Right renal cortex interstitium (tissue), 3 donors: ENCODE results near the gene ITPK1. TPM values are rescaled to one million over a fixed set of nuclear protein-coding genes. Genes with fewer than 3 reads are reported as not detected.

Experiments
- DNase-seq, 3 donors: peaks; one replicate each; pipeline ENCODE4 v3.0.0-alpha.2; 2013; ENCODE audit warnings: low read depth in 3 of 3, low spot score in 2 of 3
- polyA plus RNA-seq, 3 donors: library from polyadenylated mRNA; unstranded; fragments of 120-200 nt; gene quantifications; one replicate each; pipeline ENCODE4 v1.2.1, GENCODE V29; 2013; ENCODE audit not compliant: insufficient read length in 3 of 3

The ITPK1 gene
- polyA plus RNA-seq, 3 donors: 28.5 to 33.7 (median 29.7) TPM

DNA sequence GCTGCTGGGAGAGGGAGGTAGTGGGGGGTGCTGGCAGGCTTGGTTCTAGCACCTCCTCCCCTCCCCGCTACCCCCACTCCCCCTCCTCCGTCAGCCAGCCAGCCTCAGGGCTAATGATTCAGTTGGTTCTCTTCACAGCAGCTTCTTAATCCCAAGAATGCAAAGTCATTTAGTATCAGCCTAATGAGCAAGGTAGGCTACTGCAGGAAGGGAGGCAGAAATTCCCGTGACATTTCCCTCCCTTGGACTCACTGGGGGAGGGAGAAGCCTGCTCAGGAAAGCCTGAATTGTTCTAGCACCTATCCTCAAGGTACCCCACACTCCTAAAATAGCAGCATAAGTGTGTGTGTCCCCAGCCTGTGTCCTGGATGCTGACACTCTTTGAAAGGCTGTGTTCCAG is 29.8 kb downstream of the ITPK1 start:
- DNase-seq: no peak

DNA sequence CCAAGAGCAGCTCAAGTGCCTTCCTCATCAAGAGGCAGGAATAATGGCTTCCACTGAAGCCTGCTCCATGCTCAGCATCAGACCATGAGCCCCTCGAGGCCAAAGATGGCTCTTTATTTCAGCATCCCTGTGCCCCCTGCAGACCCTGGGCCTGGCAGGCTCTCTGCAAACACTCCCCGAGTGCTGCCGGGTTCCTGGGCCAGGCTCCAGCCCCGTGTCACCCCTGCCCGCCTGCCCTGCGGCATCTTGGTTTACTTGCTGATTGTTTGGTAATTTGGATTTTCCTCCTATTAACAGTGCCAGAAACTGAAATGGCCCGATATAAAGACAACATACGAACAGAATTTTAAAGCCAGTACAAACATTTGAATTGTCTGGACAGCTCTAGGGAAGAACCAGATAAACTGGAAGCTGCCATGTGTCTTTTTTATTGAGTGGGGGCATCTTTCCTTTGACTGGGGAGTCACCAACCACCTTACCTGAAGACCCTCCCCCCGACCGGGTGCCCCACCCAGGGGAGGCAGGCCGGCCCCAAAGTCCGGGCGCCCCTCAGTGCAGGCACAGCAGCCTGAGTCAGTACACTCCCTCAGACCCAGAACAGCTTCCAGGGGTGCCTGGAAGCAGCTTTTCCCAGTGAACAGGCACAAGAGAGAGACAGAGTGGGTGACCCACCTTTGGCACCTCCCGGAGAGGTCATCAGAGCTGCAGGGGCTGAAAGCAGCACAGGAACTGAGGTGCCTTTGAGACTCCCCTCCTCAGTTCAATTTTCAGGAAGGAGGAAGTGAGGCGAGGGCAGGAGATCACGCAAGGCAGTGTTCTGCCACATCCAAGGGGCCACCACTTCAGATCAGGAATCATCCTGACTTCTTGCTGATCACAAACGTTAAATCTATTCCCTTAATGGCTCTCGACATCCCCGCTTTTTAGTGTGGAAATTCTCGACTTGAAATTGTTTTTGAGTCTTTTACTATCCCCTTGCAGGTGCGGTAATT is 30.6 kb downstream of the ITPK1 start:
- DNase-seq: no peak

DNA sequence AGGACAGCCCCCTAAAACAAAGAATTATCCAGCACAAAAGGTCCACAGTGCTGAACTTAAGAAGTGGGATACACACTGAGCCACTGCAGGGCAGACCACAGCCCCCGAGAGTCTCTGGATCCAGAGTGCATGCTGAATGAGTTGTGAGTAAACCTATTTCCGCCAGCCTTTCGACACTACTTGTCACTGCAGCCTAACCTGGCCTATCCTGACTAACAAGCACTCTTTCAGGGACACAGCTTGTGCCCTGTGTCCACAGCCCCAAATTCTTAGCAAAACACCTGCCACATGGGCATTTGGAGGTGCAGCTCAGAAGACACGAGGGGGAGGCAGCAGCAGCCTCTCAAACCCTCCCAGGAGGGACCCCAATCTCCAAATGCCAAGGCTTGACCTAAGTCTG is 31.3 kb downstream of the ITPK1 start:
- DNase-seq: no peak

DNA sequence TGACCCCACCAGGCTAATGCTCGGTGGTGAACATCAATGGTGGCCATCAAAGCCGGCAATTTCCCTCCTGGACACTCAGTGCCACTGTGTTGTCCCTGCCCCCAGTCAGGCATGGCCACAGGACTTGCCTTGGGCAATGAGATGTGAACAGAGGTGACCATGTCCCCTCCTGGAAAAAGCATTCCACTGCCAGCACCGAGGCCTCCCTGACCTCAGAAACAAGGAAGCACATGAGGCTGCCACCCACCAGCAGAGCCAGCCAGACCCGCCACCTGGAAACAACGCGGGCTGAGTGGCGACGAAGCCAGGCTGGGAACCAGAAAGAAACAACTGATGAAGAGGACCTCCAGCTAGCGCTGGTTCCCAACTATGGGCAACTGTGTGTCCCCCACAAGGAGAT is 31.8 kb downstream of the ITPK1 start:
- DNase-seq: no peak

DNA sequence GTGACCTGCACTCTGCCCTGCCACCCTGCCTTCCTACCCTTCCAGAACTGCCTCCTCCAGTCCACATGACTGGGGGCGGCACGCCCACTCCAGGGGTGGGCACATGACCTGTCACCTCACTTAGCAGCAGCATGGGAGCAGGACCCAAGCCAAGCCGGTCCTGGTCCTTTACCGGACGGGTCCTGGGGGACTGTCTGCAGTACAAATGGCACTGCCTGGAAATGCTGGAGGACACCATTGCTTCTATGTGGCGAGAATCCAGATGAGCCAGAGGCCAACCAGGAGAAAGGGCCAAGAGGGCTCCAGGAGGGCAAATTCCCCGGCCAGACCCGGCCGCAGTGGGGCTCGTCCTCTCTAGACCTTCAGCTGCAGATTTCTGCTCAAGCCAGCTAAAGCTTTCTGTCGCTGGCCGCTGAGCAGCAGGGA is 33.1 kb downstream of the ITPK1 start:
- DNase-seq: no peak

DNA sequence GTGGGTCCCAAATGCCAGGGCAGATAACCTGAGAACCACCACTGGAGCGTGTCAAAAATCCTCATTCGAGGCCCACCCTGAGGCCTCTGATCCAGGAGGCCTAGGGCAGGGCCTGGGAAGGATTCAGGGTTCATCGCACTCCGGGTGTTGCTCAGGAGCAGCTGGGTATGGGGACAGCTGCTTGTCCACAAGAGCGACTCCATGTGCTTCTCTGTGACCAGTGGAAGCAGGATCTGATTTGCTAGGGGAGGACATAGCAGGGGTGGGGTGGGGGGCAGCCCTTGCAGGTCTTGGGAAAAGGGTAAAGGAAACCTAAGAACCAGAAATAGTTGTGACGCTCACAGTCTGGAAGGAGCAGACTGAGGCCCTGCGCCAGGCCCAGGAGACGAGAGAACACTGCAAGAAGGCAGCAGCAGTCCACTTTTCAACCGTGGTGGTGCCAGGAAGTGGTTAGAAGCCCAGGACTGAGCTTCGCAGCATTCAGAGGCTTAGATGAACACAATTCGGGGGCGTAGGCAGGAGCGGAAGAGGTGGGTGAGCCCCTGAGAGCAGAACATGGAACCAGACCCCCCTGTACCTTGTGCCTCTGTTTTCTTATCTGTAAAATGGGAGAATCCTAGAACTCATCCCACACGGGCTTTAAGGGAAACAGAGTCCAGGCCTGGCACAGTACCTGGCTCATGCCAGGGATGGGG is 33.7 kb downstream of the ITPK1 start:
- DNase-seq: no peak

DNA sequence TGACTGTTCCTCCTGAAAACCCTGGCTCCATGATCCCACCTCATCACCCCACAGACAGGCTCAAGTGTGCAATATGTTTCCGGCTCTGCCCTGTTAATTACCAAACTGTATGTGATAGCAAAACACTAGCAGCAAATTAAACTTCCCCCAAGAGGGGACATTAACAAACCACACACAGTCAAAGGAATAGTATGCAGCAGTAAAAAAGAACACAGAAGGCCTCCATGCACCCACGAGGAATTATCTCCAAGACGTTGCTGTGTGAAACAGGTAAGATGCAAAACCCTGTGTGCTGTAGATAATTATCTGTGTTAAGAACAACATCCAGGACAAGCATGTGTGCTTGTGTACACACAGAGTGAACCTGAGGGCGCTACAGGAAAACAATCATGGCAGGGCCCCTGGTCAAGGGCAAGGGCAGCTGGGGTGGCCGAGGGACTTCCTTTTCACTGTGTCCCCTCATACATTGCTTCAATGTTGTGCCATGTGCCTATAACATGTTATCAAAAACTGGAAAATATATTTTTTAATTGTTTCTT is 35.8 kb downstream of the ITPK1 start:
- DNase-seq: no peak

DNA sequence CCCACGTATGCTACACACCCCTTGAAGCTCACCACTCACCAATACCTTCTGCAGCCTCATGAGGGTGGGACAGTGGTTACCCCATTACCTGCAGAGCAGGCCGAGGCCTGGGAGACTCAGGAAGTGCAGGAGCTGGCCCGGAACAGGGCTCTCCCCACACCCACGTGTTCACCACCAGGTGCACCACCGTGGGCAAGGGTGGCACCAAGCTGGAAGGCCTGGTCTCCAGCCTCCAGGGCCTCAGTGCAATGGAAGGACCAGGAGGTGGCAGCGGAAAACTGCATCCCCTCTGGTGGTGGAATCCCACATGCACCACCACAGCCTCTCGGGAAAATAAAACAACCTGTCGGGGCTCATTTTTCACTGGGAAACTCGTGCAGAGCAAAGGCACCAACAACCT is 36.4 kb downstream of the ITPK1 start:
- DNase-seq: no peak

DNA sequence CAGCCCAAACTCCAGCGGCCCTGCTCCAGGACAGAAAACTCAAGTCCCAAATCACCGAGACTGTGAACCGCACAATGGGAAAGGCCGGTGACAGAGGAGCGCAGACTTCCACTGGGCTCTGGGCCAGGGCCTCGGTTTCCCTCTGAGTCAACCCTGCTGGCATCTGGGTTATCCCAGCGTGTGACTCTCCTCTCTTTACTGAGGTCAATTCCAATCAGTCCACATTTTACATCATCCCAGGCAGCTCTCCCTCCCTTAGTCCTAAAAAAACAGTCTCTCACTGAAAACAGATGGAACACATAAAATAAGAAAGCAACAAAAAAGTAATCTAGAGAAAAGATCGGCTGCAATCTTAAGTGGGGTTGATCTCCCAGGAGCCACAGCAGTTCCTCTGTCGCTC is 36.9 kb downstream of the ITPK1 start:
- no peak for DNase-seq

DNA sequence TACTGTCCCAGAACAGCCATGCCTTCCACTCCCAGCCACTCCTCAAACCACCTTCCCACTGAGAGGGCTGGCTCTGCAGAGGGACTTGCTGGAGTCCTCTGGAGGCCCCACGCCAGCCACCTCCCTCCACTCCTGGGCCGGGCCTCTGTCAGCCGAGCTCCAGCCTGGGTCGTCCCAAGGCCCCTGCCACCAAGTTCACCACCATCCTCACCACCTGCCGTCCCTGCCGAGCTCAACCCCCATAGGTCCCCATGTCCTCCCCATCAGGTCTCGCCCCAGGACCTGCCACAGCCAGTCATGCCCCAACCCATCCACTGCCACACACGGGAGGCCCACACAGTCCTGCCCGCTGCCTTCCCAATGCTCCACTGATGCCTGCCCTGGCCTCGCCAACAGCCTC is 39.0 kb downstream of the ITPK1 start:
- no peak for DNase-seq

DNA sequence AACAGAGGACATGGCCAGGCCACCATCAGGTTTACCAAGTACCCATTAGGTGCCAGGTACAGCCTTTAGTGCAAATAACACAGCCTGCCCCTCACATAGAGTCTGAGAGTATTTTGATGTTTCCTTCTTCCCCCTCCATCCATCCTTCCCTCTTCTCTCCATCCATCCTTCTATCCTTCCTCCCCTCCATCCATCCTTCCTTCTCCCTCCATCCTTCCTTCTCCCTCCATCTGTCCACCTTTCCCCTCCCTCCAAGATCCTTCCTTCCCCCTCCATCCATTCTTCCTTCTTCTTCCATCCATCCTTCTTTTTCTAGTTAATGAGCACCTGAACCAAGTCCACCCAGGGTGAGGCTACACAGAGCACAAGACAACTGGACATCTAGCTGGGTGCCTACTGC is 39.8 kb downstream of the ITPK1 start:
- DNase-seq: no peak

DNA sequence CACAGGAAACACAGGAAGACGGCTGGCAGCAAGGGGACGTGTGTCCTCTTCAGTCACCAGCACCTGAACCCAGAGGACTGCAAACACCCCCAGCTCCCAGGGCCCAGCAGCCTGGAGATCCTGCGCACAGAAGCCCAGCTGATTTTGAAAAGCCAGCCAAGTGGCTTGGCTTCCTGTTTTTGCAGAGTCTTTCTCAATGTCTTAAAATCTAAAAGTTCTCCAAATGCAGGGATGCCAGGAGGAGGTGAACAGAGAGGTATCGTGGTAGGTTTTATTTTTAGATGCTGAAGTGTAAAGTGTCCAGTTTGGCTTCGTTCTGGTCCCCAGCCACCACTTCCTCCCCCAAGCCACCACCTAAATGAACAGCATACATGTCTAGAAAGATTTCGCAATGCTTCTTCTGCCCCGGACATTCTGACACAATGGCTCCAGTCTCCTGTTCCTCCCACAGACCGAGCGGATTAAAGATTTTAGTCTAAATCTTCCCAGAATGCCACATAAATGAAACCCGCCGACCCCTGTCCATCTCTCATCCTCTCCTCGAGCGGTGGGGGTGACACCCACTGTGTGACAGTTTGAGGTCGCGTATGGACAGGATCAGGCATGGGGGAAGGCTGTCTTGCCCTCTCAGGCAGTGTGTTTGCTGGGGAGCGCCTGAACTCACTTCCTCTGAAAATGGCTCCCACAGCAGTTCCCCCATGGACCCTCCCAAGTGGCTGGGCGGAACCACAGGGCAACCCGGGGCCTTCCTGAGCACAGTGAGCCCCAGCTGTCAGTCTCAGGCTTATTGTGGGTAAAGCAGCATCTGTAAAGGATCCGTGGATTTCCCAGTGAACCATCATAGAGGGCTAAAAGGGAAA is 41.6 kb downstream of the ITPK1 start:
- DNase-seq: no peak

DNA sequence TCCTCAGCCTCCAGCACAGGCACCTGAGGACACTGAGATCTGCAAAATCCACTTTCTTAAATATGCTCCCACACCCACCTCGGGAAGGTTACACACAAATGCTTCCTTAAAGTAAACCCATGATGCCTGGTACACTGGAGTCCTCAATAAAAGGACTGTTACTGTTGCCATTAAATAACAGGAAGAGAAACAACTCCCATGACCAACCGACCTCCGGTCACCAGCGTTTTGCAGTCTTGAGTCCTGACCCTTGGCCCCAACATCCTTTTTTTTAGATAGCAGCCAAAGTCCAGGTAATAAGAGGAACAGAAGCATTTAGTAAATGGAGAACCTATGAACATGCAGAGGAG is 42.4 kb downstream of the ITPK1 start:
- no peak for DNase-seq

DNA sequence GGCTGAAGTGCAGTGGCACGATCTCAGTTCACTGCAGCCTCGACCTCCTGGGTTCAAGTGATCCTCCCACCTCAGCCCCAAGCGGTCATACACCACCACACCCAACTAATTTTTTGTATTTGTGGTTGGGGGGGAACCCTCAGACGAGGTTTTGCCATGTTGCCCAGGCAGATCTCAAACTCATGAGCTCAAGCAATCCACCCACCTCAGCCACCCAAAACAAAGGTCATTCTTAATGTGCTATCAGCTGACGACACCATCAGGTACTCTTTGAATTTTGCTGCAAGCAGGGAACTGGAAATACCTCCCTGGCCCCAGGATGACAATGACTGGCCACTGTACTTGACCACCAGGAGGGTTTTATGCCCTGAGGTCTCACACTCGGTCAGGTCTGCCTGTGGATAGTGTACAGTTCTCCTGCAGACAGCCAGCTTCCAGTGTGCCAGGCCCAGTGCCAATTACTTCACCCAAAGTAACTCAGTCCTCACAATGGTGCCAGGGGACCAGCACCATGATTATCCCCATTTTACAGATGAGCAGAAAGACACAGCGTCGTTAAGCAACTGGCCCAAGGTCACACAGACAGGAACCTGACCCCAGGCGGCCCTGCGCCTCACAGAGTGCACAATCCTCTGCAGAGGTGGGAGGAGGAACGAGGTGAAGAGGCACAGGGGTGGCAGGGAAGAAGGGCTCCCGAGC is 42.9 kb downstream of the ITPK1 start:
- no peak for DNase-seq

DNA sequence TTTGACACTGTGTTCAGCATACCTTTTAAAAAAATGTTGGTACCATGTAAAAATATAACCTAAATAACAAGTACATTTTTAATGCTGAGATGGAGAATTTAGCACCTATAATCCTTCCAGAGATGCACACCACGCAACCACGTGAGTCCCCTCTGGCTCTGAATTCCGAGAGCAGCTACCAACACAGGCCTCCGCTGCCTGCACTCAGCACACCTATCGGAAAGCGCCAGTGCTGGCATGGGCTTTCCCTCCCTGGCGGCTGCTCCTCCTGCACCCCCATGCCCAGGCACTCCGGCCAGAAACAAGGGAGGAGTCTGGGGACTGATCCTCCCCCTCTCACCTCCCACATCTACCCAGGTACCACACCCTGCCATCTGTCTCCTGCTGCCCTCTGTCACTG is 47.0 kb downstream of the ITPK1 start:
- no peak for DNase-seq

DNA sequence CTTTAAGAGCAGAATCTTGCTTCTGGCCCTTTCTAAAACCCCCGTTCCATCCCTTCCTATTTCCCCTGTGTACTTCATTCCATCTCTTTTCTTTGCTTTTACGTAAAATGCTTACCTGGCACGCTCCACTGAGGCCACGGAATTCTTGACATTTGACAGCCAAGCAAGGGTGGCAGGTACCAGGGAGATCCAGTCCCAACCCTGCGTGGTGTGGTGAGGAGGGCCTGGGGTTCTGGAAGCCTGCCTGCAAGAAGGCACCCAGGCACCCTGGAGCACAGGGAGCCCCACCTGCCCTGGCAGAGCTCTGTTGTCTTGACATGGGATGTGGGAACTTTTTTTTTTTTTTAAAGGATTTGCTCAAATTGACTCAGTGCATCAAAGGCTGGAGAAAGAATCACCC is 48.6 kb downstream of the ITPK1 start:
- no peak for DNase-seq

DNA sequence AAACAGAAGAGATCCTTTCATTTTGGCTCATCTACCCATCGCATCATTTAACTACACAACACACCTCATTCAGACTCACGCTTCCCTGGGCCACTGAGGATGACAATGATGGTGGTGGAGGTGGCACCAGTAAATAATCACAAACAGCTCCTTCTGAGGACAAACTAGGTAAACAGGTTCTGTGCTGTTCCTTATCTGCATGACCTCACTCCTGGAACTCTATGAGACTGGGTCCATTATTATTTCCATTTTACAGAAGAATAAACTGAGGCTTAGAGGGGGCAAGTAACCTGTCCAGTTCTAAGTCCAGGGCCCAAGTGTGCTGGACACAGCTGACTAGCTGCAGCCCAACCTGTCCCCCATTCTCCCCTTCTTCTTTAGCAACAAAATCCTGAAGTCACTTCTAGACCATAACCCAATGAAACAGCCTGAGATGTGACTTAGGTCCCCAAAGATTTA is 50.4 kb downstream of the ITPK1 start:
- DNase-seq: no peak

DNA sequence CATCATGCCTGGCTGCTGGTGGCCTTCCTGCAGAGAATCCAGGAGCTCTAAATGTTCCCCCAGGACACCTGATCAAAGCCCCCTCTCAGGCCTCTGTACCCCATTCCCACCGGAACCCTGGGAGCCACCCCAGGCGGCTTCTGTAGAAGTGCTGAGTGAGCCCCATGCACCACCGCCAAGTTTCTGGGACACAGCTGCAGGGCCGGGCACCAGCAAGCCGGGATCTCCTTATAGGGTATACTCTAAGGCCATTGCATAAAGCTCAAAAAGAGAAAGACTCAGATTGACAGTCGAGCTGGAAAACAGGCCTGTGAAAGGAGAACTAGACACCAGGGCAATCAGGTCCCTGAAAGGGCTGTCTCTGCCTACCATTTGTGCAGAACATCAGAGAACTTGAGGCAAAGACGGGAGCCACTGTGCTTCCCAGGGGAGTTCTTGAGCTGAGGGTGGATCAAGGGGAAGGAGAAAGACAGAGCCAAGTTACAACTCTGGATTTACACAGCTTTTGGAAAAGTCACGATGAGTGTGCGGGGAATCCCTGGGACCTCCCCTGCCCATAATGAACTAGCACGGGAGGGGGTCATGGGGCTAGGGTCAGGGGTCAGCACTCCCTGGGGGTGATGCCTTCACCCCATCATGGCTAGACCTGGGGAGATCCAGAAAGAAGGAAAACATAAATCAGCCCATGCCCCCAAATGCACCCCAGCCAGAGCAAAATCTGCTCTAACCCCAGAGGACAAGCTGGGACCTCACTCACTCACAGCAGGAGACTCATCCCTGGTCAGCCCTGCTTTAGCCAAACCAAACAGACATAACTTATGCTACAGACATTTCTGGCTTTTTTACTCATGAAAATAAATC is 51.1 kb downstream of the ITPK1 start:
- no peak for DNase-seq

DNA sequence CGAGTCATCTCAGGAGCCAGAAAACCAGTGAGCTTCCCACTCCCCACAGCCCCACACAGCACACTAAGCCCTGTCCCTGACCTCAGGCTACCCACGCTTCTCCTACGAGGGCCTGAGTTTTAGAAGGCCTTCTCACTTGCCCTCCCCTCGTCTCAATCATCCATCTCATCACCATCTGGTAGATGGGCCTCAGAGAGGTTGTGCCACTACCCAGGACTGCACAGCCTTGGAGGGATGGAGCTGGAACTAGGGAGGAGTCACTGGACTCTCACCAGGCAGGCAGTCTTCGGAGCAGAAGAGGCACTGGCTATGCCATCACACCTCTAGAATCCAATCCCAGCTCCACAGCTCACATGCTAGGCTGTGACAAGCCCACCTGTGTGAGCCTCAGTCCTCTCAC is 52.3 kb downstream of the ITPK1 start:
- DNase-seq: no peak
